Endometrial microvascular endothelial cells (primary cell): Measurements from ENCODE around the gene MBTD1. TPM values are rescaled to one million over a fixed set of nuclear protein-coding genes. Genes with fewer than 3 reads are reported as not detected.
"Not testable (repeated sequence)": the region's sequence is repeated elsewhere in the genome, so short reads cannot be mapped to it uniquely, and the experiment has no call there.

Source experiments
- in situ Hi-C: cut with HindIII; loops from 2 replicates; pipeline ENCODE4 v1.10.0; 2017; ENCODE audit warnings: low sequenced_read_pairs, low pct_unique_long_range_greater_than_20kb; ENCODE audit errors: inconsistent ontology term
- total RNA-seq: library from RNA; depleted of rRNA; stranded (reverse); fragments of >200 nt; gene quantifications from one replicate; pipeline ENCODE4 v1.2.3, GENCODE V29; 2015; ENCODE audit errors: inconsistent ontology term

The MBTD1 gene
- total RNA-seq, 1 donor from 2014 or later, result 3.5 TPM

GRCh38 chr17:51203838-51204237, 56.0 kb downstream of the MBTD1 start:
- in situ Hi-C loops, result no loop called here

- in situ Hi-C loops, result no loop called here
Measured at GRCh38 chr17:51200846-51201245, 59.0 kb downstream of the MBTD1 start.

- in situ Hi-C loops, result no loop called here
Measured at GRCh38 chr17:51200295-51200694, 59.6 kb downstream of the MBTD1 start.

GRCh38 chr17:51197754-51198153, 62.1 kb downstream of the MBTD1 start:
- in situ Hi-C loops, result no loop called here

GRCh38 chr17:51191895-51192294, 68.0 kb downstream of the MBTD1 start:
- in situ Hi-C loops, result no loop called here

GRCh38 chr17:51189628-51190027, 70.2 kb downstream of the MBTD1 start:
- in situ Hi-C loops, result no loop called here

- in situ Hi-C loops, result no loop called here
Measured at GRCh38 chr17:51189162-51189561, 70.7 kb downstream of the MBTD1 start.

GRCh38 chr17:51188271-51188833, 71.5 kb downstream of the MBTD1 start:
- in situ Hi-C loops, result no loop called here

- in situ Hi-C loops, result no loop called here
Measured at GRCh38 chr17:51185763-51186332, 74.0 kb downstream of the MBTD1 start.

- in situ Hi-C loops, result no loop called here
Measured at GRCh38 chr17:51184124-51184523, 75.7 kb downstream of the MBTD1 start.

- in situ Hi-C loops, result no loop called here
Measured at GRCh38 chr17:51180486-51180885, 79.4 kb downstream of the MBTD1 start.

GRCh38 chr17:51172030-51172429, 87.8 kb downstream of the MBTD1 start:
- in situ Hi-C loops, result not testable (repeated sequence)

- in situ Hi-C loops, result no loop called here
Measured at GRCh38 chr17:51170736-51171135, 89.1 kb downstream of the MBTD1 start.

GRCh38 chr17:51169340-51169739, 90.5 kb downstream of the MBTD1 start:
- in situ Hi-C loops, result no loop called here

- in situ Hi-C loops, result no loop called here
Measured at GRCh38 chr17:51166987-51167931, 92.6 kb downstream of the MBTD1 start.

GRCh38 chr17:51166198-51166986, 93.5 kb downstream of the MBTD1 start, which contains the start of gene NME2:
Gene NME2 (plus strand): TSS chr17:51166411. CDS start chr17:51166831, 420 bp downstream.
- in situ Hi-C loops, result no loop called here

GRCh38 chr17:51165680-51166197, 94.1 kb downstream of the MBTD1 start:
- in situ Hi-C loops, result no loop called here

- in situ Hi-C loops, result no loop called here
Measured at GRCh38 chr17:51164911-51165679, 94.8 kb downstream of the MBTD1 start.
